Aorta (tissue), 5 donors: ENCODE results near the gene KDM2B. TPM values are rescaled to one million over a fixed set of nuclear protein-coding genes. Genes with fewer than 3 reads are reported as not detected.

Experiments
- ATAC-seq: fragments of 200-7000 bp; cut with Tn5 transposase; one replicate; pipeline ENCODE4 v1.9.1; 2022; ENCODE audit warnings: moderate library complexity; ENCODE audit not compliant: low FRiP score
- DNase-seq, 2 donors: peaks; one replicate each; pipeline ENCODE4 v3.0.0-alpha.2; 2020
- H3K27ac ChIP-seq, 2 donors: one replicate each; pipeline ENCODE4 v1.5.1; 2013; ENCODE audit warnings: low read length in 2 of 2, mild to moderate bottlenecking in 2 of 2, moderate library complexity in 2 of 2, control low read depth in 1 of 2, inconsistent platforms in 1 of 2, low read depth in 1 of 2
- H3K27me3 ChIP-seq, 2 donors: one replicate each; pipeline ENCODE4 v1.6.1; 2013; ENCODE audit warnings: control low read depth in 1 of 2, low read length in 1 of 2, mild to moderate bottlenecking in 1 of 2, moderate library complexity in 1 of 2; ENCODE audit not compliant: insufficient read depth in 2 of 2, control insufficient read depth in 1 of 2
- H3K36me3 ChIP-seq, 2 donors: one replicate each; pipeline ENCODE4 v1.6.1; 2013; ENCODE audit warnings: control low read depth in 1 of 2, low read length in 1 of 2, mild to moderate bottlenecking in 1 of 2; ENCODE audit not compliant: insufficient read depth in 2 of 2, control insufficient read depth in 1 of 2
- H3K4me1 ChIP-seq, 2 donors: one replicate each; pipeline ENCODE4 v1.6.1; 2013; ENCODE audit warnings: low read length in 2 of 2, control low read depth in 1 of 2, mild to moderate bottlenecking in 1 of 2, moderate library complexity in 1 of 2; ENCODE audit not compliant: insufficient read depth in 2 of 2, control insufficient read depth in 1 of 2
- H3K4me3 ChIP-seq, 2 donors: one replicate each; pipeline ENCODE4 v1.5.1; 2013; ENCODE audit warnings: low read length in 2 of 2, control low read depth in 1 of 2, mild to moderate bottlenecking in 1 of 2
- H3K9me3 ChIP-seq: one replicate; pipeline ENCODE4 v1.6.1; 2013; ENCODE audit warnings: mild to moderate bottlenecking, low read length; ENCODE audit not compliant: control insufficient read depth
- WGBS, 2 donors: extraction: QIAGEN DNeasy Blood & Tissue Kit; methylation state at CpG; one replicate each; pipeline ENCODE4 v1.1.7; 2013; 5-methylcytosine and 5-hydroxymethylcytosine counted together
- intact Hi-C, 2 donors: fragments of 100-400 bp; cut with DNase I; formaldehyde crosslinking; loops; one replicate each; pipeline versions ENCODE4 v1.14.2 to v1.15.0; 2022
- polyA plus RNA-seq, 2 donors: library from polyadenylated mRNA; stranded (reverse); fragments of 200-250 nt; gene quantifications; one replicate each; pipeline ENCODE4 v1.2.3, GENCODE V29; 2013
- total RNA-seq, 2 donors: library from RNA; stranded (reverse); fragmentation: NEBNext Ultra II Directional; extraction: Animal tissue kit (Norgen Biotek cat#: 25700); gene quantifications; one replicate each; pipeline ENCODE4 v1.2.1, GENCODE V29; 2021
- donor health status: healthy with polysubstance abuse.
- donor health status: Bipolar disorder and iron deficiency.
- donor health status: DM: no; HTN: no; CAD: no.
- donor health status: DM: no; HTN: no; CAD: no.
- donor health status: DM: yes; HTN: yes; CAD: no.

The KDM2B gene
- total and polyA plus RNA-seq, 4 donors: 8.0 to 28.0 (median 14.3) TPM

DNA sequence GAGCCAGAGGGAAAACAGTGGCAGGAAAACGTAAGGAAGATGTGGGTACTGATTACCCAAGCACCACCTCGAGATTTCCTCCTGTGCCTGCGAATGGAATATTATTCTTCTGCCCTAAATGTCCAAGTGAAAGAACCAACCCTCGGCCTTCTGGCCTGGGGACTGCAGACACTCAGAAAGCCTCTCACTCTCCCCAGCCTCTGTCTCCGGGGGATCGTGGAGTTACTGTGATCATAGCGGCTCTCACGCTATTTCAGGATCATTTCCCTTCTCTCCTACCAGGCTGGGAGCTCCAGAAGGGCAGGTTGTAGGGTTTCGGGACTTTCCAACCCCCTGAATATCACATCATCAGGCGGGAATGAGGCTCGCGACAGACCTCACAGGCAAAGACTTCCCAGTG, 68.9 kb downstream of the KDM2B start:
- intact Hi-C loops: no loop called here
- H3K27ac ChIP-seq: no peak overlapping the region
- peaks cover 0 to 2% of the 10 kb centered on the region in 2 donors for H3K36me3 ChIP-seq
- no peak overlapping the region for H3K4me3 ChIP-seq
- H3K9me3 ChIP-seq: no peaks in the 10 kb centered on the region
- no peaks in the 10 kb centered on the region for H3K27me3 ChIP-seq
- DNase-seq (no peak), ATAC-seq (no peak)
- H3K4me1 ChIP-seq: no peaks in the 10 kb centered on the region
- WGBS, 2 donors: 54 to 68% methylated on average over 12 of the region's 12 CpGs

DNA sequence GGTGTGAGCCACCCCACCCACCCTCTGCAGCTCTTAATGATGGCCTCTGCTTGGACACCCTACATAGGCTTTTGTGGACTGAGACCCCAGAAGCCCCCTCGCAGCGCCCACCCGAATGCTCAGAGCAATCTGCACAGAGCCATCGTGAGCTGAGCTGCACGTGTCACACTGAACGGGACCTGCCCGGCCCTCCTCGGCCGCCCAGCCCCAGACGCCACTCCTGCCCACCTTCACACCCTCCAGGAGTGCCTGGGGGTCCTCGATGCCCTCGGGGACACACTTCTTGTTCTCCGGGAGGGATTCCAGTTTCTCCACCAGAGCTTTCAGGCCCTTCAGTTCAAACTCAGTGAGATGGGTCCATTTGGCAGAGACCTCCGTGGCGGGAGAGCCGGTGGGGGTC, 71.5 kb downstream of the KDM2B start:
- ATAC-seq: no peak
- no peak for DNase-seq
- H3K4me3 ChIP-seq: no peak overlapping the region
- H3K4me1 ChIP-seq: no peaks in the 10 kb centered on the region
- no peaks in the 10 kb centered on the region for H3K27me3 ChIP-seq
- no peaks in the 10 kb centered on the region for H3K9me3 ChIP-seq
- H3K36me3 ChIP-seq: peaks cover 0 to 2% of the 10 kb centered on the region in 2 donors
- WGBS, 2 donors: 92 to 95% methylated on average over 16 of the region's 16 CpGs
- intact Hi-C loops: no loop called here
- H3K27ac ChIP-seq: no peak overlapping the region

DNA sequence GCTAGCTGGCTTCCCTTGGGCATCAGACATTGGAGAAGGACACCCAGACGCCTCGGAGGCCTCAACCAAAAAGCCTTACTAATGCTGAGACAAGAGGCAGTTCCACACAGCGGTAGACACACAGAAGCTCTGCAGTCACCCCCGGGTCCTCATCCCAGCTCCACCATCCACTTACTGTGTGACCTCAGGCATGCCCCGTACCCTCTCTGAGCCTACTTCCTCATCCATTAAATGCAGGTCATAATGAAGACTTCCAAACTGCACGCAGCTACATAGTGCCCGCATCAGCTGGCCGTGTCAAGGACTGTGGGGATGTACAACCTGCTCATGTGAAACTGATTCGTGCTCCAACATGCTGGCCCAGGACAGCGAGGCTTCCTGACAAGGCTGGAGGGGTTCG, 72.3 kb downstream of the KDM2B start:
- WGBS, 2 donors: 92% methylated on average over 11 of the region's 11 CpGs
- no peak overlapping the region for H3K4me3 ChIP-seq
- intact Hi-C loops: no loop called here
- H3K4me1 ChIP-seq: no peaks in the 10 kb centered on the region
- DNase-seq (no peak), ATAC-seq (no peak)
- H3K9me3 ChIP-seq: no peaks in the 10 kb centered on the region
- H3K27ac ChIP-seq: no peak overlapping the region
- H3K27me3 ChIP-seq: no peaks in the 10 kb centered on the region
- peaks cover 0 to 2% of the 10 kb centered on the region in 2 donors for H3K36me3 ChIP-seq

DNA sequence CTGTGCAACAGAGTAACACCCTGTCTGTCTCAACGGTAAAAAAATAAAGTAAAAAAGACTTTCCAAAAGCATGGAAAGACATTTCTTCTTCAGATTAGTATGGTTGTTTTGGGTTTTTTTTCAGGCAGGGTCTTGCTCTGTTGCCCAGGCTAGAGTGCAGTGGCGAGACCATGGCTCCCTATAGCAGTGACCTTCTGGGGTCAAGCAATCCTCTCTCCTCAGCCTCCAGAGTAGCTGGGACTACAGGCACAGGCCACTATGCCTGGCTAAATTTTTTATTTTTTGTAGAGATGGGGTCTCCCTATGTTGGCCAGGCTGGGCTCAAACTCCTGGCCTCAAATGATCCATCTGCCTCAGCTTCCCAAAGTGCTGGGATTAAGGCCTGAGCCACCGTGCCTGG, 72.8 kb downstream of the KDM2B start:
- H3K4me1 ChIP-seq: no peaks in the 10 kb centered on the region
- no peak for DNase-seq
- H3K27ac ChIP-seq: no peak overlapping the region
- no peak overlapping the region for H3K4me3 ChIP-seq
- H3K27me3 ChIP-seq: no peaks in the 10 kb centered on the region
- peaks cover 0 to 2% of the 10 kb centered on the region in 2 donors for H3K36me3 ChIP-seq
- 82 to 91% methylated on average over 3 of the region's 3 CpGs for WGBS, 2 donors
- intact Hi-C loops: no loop called here
- ATAC-seq: no peak
- H3K9me3 ChIP-seq: no peaks in the 10 kb centered on the region

DNA sequence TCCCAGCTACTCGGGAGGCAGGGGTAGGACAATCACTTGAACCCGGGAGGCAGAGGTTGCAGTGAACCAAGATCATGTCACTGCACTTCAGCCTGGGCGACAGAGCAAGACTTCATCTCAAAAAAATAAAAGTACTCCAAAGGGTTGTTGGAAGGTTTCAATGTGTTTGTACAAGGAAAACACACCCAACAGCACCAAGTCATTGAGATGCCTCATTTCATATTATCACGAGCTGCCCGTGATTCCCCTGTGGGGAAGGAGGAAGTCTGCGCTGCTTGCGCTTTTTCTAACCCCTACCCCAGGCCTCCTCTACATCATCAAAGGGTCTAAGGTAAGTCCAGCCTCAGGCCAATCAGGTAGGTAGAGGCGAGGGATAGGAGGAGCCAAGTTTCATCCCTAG, 73.6 kb downstream of the KDM2B start:
- no peaks in the 10 kb centered on the region for H3K4me1 ChIP-seq
- H3K36me3 ChIP-seq: peaks cover 0 to 2% of the 10 kb centered on the region in 2 donors
- intact Hi-C loops: no loop called here
- H3K9me3 ChIP-seq: no peaks in the 10 kb centered on the region
- 91 to 95% methylated on average over 8 of the region's 8 CpGs for WGBS, 2 donors
- no peak overlapping the region for H3K4me3 ChIP-seq
- no peak overlapping the region for H3K27ac ChIP-seq
- H3K27me3 ChIP-seq: no peaks in the 10 kb centered on the region
- DNase-seq: no peak
- ATAC-seq: no peak

DNA sequence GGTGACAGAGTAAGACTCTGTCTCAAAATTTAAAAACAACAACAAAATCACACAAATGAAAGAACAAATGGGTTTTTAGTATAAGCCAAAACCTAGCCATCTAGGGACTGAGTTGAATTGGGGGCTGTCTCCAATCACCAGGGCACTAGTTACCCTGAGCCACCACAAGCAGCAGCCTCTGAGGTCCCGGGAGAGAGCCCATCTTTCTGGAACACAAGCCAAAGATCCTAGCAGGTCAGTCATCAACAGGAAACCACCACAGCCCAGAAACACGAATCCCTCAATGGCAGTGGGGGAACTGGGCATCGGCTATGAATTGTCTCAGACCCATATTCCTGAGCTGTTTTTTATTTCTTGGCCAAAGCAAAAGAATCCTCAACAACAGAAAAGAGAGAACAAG, 75.3 kb downstream of the KDM2B start:
- DNase-seq (no peak), ATAC-seq (no peak)
- WGBS, 2 donors: 59 to 67% methylated on average over 3 of the region's 3 CpGs
- no peak overlapping the region for H3K4me3 ChIP-seq
- H3K27me3 ChIP-seq: no peaks in the 10 kb centered on the region
- intact Hi-C loops: no loop called here
- H3K4me1 ChIP-seq: no peaks in the 10 kb centered on the region
- H3K9me3 ChIP-seq: no peaks in the 10 kb centered on the region
- peaks cover 0 to 2% of the 10 kb centered on the region in 2 donors for H3K36me3 ChIP-seq
- no peak overlapping the region for H3K27ac ChIP-seq

DNA sequence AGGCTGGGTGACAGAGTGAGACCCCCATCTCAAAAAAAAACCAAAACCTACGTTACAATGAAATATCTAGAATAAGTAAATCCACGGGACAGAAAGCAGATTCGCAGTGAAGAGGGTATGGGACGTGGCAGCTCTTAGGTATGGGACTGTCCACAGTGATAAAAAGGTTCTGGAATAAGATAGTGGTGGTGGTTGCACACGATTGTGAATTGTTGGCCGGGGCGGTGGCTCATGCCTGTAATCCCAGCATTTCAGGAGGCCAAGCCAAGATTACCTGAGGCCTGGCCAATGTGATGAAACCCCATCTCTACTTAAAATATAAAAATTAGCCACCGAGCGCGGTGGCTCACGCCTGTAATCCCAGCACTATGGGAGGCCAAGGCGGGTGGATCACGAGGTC, 76.3 kb downstream of the KDM2B start:
- Histone ChIP-seq H3K36me3 (peaks cover 0 to 2% of the 10 kb centered on the region in 2 donors), H3K4me3 (no peak overlapping the region), H3K27ac (no peak overlapping the region), H3K4me1 (no peaks in the 10 kb centered on the region), H3K9me3 (no peaks in the 10 kb centered on the region), H3K27me3 (no peaks in the 10 kb centered on the region)
- no peak for ATAC-seq
- intact Hi-C loops: loop anchor here (5.0 kb wide), 2 partner anchors 78 to 173 kb away; partner anchors contain the start of gene KDM2B (in 1 of the 2)
- no peak for DNase-seq
- 94 to 96% methylated on average over 13 of the region's 13 CpGs for WGBS, 2 donors

DNA sequence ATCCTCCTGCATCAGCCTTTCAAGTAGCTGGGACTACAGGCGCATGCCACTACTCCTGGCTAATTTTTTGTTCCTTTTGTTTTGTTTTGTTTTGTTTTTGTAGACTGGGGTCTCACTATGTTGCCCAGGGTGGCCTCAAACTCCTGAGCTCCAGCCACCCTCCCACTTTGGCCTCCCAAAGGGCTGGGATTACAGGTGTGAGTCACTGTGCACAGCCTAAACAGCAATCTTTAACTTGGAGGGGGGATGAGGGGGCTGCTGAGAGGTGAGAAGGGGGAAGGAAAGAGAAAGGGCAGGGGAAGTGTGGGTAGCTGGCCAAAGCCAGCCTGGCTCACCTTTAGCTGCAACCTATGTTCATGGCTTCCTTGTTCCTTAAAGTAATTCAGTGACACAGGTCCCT, 77.4 kb downstream of the KDM2B start:
- no peaks in the 10 kb centered on the region for H3K27me3 ChIP-seq
- 99 to 100% methylated on average over 1 of the region's 1 CpG for WGBS, 2 donors

DNA sequence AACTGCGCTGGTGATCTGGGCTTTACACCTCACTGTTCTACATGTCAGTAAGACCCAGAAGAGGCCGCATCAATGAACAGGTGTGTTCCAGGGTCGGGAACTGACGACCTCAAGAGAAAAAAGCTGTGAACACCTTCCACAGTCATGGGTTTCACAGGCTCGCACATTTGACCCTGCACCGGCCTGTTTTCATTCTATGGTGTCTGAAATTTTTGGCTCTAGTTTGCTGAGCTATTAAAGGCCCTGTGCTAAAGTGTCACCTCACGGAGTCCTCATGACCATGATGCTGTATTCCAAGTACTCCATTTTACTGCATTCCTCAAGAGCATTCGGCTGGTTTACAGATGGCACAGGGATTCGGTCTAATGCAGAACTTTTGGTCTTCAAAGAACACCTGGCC, 78.9 kb downstream of the KDM2B start:
- Histone ChIP-seq H3K4me3 (no peak overlapping the region), H3K4me1 (no peaks in the 10 kb centered on the region), H3K27ac (no peak overlapping the region), H3K36me3 (no peaks in the 10 kb centered on the region), H3K27me3 (no peaks in the 10 kb centered on the region), H3K9me3 (no peaks in the 10 kb centered on the region)
- no peak for DNase-seq
- 91 to 93% methylated on average over 9 of the region's 9 CpGs for WGBS, 2 donors
- ATAC-seq: no peak
- intact Hi-C loops: loop anchor here (5.0 kb wide), 2 partner anchors 80 to 175 kb away; partner anchors contain the start of gene KDM2B (in 1 of the 2)

More for the DNA sequence above, 77.4 kb downstream of the KDM2B start:
- Histone ChIP-seq H3K4me3 (no peak overlapping the region), H3K36me3 (no peaks in the 10 kb centered on the region), H3K4me1 (no peaks in the 10 kb centered on the region), H3K27ac (no peak overlapping the region), H3K9me3 (no peaks in the 10 kb centered on the region)
- DNase-seq: no peak
- no peak for ATAC-seq
- intact Hi-C loops: loop anchor here (5.0 kb wide), 2 partner anchors 79 to 174 kb away; partner anchors contain the start of gene KDM2B (in 1 of the 2)
